HUDEP-2 (cell line): Measurements from ENCODE around the gene GNG4.

Experiments
- DNase-seq, 76 experiments: peaks; one replicate each; lab custom pipeline; 2025; ENCODE audit not compliant: unreplicated experiment in 76 of 76; lab: John Stamatoyannopoulos, UW

Gene GNG4

DNA sequence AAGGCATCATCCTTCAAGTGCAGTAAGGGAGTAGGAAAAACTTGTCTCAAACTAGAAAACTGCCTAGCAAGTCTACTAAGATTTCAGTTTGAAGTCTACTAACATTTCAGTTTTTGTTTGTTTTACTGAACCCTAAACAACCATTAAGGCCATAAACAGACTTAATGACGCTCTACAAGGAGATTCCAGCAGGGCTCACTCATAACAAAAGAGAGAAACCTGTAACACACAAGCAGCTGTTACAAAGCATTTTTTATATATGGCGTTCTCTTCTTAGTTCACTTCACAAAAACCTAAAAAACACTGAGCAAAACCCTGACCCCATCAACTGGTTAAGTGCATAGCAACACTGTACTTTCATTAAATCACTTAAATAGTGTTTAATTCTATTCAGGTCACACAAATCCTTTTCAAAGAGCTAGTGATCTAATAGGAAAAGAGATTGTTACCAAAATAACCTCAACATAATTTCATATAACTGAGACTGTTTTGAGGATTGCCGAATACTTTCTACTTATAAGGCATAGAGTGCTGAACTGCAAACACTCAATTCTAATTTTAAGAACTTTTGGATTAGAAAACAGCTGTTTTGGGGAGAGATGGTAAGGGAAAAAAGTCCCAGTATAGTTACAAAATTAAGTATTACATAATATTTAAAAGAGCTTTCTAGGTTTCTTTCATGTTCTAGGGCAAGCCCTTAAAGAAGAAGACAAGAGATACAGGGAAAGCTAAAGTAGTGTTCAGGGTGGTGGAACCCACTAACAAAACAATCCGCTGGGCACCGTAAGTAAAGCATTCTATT is 146.8 kb downstream of the GNG4 start:
- DNase-seq = peak in 4 of 76 experiments; percentile 4 to 46 (median 13)

DNA sequence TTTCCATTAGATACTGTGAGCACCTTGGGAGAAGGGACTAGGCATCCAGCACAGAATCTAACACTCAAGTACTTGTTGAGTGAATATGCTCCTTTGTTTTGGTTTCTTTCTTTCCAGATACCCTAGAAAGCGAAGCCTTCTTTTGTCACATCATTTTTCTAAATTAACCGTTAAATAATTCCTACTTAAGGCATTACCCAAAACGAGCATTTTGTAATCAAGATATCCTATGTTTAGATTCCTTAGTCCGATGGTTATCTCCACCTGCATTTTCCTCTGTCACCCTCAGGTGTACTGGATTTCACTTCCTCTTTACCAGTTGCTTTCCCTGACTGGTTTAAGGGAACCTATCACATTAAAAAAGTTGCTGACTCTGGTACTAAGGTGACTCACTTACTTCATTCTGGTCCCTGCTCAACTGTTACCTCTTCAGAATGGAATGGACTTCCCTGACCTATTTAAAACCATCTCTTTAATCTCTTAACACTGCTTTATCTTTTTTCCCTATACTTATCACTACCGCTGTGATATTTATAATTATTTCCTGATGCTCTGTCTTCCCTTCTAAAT is 148.5 kb downstream of the GNG4 start:
- no peak for DNase-seq
